Measurements from ENCODE around the gene PER1. TPM values are rescaled to one million over a fixed set of nuclear protein-coding genes. Genes with fewer than 3 reads are reported as not detected.

Gene PER1
- total and polyA plus RNA-seq, 2 of the 13 experiments (the other 11 are each of a cell fraction or from before 2014, with no cell fraction given) = 2.6 to 3.6 TPM

DNA sequence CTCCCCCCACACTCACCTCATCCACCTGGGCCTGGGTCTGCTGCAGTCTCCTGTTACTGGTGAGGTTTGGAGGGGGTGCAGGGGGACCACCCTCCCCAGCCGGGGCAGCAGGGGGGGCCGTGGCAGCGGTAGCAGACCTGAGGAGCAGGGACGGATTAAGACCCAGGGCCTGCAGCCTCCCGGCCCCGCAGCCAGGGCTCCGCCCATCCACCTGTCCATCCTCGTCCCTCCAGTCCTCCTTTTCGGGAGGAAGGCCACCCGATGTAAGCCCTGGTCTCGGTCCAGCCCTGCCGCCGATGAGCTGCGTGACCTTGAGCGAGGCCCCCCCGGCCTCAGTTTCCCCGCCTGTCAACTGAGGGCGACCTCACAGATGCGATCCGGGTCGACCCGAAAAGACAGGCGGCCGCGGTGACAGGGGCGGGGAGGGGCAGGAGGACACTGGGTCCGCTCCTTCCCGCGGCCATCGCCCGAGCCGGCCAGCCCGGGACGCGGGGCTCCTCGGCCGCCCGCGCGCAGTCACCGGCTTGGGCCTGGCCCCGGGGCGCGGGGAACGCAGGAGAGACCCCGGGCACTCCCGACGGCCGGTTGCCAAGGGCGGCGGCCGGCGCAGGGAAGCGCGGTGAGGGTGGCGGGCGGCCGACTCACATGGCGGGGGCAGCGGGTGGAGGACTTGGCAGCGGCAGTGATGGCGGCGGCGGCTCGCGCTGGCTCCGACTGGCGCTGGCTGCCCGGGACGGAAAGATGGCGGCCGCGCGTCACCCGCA lies 10.2 kb upstream of the PER1 start, which contains the start of gene VAMP2 (continued):
- TF ChIP-seq ZHX2 (IDR thresholded peaks at IDR 0.05; ENCODE audit: low read depth) (peak; percentile 78), ZHX2 (CRISPR knock-in tag; IDR thresholded peaks at IDR 0.05; ENCODE audit: borderline replicate concordance) (no peak), TGIF2 (CRISPR knock-in tag; IDR thresholded peaks at IDR 0.05) (no peak), NBN (conservative IDR thresholded peaks at IDR 0.05) (no peak), SALL1 (CRISPR knock-in tag; IDR thresholded peaks at IDR 0.05) (0 out of 2 replicates have a peak, but pooled peaks have one; percentile 17), ZNF713 (CRISPR knock-in tag; IDR thresholded peaks at IDR 0.05) (no peak), EED (CRISPR knock-in tag; IDR thresholded peaks at IDR 0.05) (no peak), ZNF501 (CRISPR knock-in tag; IDR thresholded peaks at IDR 0.05) (peak; percentile 29; the same call in 1 of the 2 replicates), ZNF414 (CRISPR knock-in tag; IDR thresholded peaks at IDR 0.05) (no peak), YY1 (IDR thresholded peaks at IDR 0.05; ENCODE audit: insufficient read depth, insufficient replicate concordance, low read depth, low read length) (peak; percentile 96), PCBP1 (IDR thresholded peaks at IDR 0.05; ENCODE audit: borderline replicate concordance, low read depth, low read length) (no peak), ZNF484 (CRISPR knock-in tag; IDR thresholded peaks at IDR 0.05; ENCODE audit: borderline replicate concordance, low read depth) (no peak), ZNF543 (CRISPR knock-in tag; IDR thresholded peaks at IDR 0.05) (0 out of 2 replicates have a peak, but pooled peaks have one; percentile 14), ZNF263 (CRISPR knock-in tag; IDR thresholded peaks at IDR 0.05) (peak; percentile 70), ZNF205 (CRISPR knock-in tag; IDR thresholded peaks at IDR 0.05) (no peak), ZNF18 (CRISPR knock-in tag; IDR thresholded peaks at IDR 0.05; ENCODE audit: insufficient replicate concordance) (no peak)
- TF ChIP-seq, protein P1, sequence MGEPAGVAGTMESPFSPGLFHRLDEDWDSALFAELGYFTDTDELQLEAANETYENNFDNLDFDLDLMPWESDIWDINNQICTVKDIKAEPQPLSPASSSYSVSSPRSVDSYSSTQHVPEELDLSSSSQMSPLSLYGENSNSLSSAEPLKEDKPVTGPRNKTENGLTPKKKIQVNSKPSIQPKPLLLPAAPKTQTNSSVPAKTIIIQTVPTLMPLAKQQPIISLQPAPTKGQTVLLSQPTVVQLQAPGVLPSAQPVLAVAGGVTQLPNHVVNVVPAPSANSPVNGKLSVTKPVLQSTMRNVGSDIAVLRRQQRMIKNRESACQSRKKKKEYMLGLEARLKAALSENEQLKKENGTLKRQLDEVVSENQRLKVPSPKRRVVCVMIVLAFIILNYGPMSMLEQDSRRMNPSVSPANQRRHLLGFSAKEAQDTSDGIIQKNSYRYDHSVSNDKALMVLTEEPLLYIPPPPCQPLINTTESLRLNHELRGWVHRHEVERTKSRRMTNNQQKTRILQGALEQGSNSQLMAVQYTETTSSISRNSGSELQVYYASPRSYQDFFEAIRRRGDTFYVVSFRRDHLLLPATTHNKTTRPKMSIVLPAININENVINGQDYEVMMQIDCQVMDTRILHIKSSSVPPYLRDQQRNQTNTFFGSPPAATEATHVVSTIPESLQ (CRISPR knock-in tag; conservative IDR thresholded peaks at IDR 0.05) = no peak
- TF ChIP-seq, protein P2, sequence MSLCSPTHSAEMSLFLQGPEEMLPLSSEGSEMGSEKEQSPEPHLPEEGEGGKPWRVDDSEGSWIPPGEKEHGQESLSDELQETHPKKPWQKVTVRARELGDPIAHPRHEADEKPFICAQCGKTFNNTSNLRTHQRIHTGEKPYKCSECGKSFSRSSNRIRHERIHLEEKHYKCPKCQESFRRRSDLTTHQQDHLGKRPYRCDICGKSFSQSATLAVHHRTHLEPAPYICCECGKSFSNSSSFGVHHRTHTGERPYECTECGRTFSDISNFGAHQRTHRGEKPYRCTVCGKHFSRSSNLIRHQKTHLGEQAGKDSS (CRISPR knock-in tag; IDR thresholded peaks at IDR 0.05; ENCODE audit: borderline replicate concordance, low read depth) = 0 out of 2 replicates have a peak, but pooled peaks have one; percentile 23

Measured in HepG2 (cell line).